GM06990 (cell line): ENCODE results near the gene ETNK1.

ENCODE experiments used
- DNase-seq: peaks from one replicate; pipeline ENCODE4 v3.0.0-alpha.2; 2011; ENCODE audit not compliant: insufficient read length; ENCODE audit errors: extremely low read depth
- H3K27me3 ChIP-seq: replicated peaks from 2 replicates; pipeline ENCODE4 v1.6.0; 2011; ENCODE audit warnings: low read length; ENCODE audit not compliant: control insufficient read depth, insufficient read depth
- H3K36me3 ChIP-seq: 2 replicates; pipeline ENCODE4 v1.5.1; 2011; ENCODE audit warnings: low read length; ENCODE audit not compliant: control insufficient read depth, insufficient read depth
- H3K4me3 ChIP-seq: replicated peaks from 2 replicates; pipeline ENCODE4 v1.5.1; 2011; ENCODE audit warnings: low read depth, mild to moderate bottlenecking, control low read depth, low read length
- CTCF ChIP-seq: IDR thresholded peaks from 2 replicates; pipeline ENCODE4 v1.5.1; 2011; ENCODE audit warnings: low read length, control low read depth, mild to moderate bottlenecking, inconsistent platforms; ENCODE audit not compliant: insufficient read depth, poor library complexity, severe bottlenecking

Gene ETNK1

GRCh38 chr12:22653791-22654190 lies 28.8 kb downstream of the ETNK1 start:
- Histone ChIP-seq H3K36me3 (no peaks in the 10 kb centered on the region; the same call in 1 of the 2 replicates), H3K27me3 (no peaks in the 10 kb centered on the region), H3K4me3 (no peak overlapping the region)
- no peak for DNase-seq
- no peak for TF ChIP-seq CTCF

GRCh38 chr12:22656376-22656775 lies 31.4 kb downstream of the ETNK1 start:
- no peak for TF ChIP-seq CTCF
- H3K27me3 ChIP-seq = no peaks in the 10 kb centered on the region
- no peak overlapping the region for H3K4me3 ChIP-seq
- no peak for DNase-seq
- no peaks in the 10 kb centered on the region; the same call in 1 of the 2 replicates for H3K36me3 ChIP-seq

GRCh38 chr12:22656831-22657230 lies 31.9 kb downstream of the ETNK1 start:
- no peaks in the 10 kb centered on the region; the same call in 1 of the 2 replicates for H3K36me3 ChIP-seq
- no peak overlapping the region for H3K4me3 ChIP-seq
- no peaks in the 10 kb centered on the region for H3K27me3 ChIP-seq
- TF ChIP-seq CTCF = no peak
- no peak for DNase-seq

- Histone ChIP-seq H3K4me3 (no peak overlapping the region), H3K27me3 (no peaks in the 10 kb centered on the region), H3K36me3 (peaks cover 2% of the 10 kb centered on the region)
- DNase-seq = no peak
- TF ChIP-seq CTCF = no peak
Observed at GRCh38 chr12:22657538-22657937, 32.6 kb downstream of the ETNK1 start.

GRCh38 chr12:22658214-22658613 lies 33.2 kb downstream of the ETNK1 start:
- no peak for TF ChIP-seq CTCF
- Histone ChIP-seq H3K36me3 (peaks cover 2% of the 10 kb centered on the region), H3K4me3 (no peak overlapping the region), H3K27me3 (no peaks in the 10 kb centered on the region)
- no peak for DNase-seq

GRCh38 chr12:22662356-22662755 lies 37.4 kb downstream of the ETNK1 start:
- Histone ChIP-seq H3K4me3 (no peak overlapping the region), H3K36me3 (peaks cover 2% of the 10 kb centered on the region), H3K27me3 (no peaks in the 10 kb centered on the region)
- no peak for TF ChIP-seq CTCF
- DNase-seq = no peak
